ENCODE data around the gene PELI2.
A peak's percentile ranks its signal among the peaks of the same experiment; 100 is the strongest.

The PELI2 gene

GRCh38 chr14:56309198-56309597 is 191.0 kb downstream of the PELI2 start:
- DNase-seq (ENCODE audit: low spot score): no peak

- no peak for DNase-seq (ENCODE audit: low spot score)
These were observed 192.4 kb downstream of the PELI2 start for GRCh38 chr14:56310643-56311042.

- no peak for DNase-seq (ENCODE audit: low spot score)
These were observed 195.6 kb downstream of the PELI2 start for GRCh38 chr14:56313789-56314188.

GRCh38 chr14:56318393-56319115 is 200.3 kb downstream of the PELI2 start:
- no peak for DNase-seq (ENCODE audit: low spot score)

GRCh38 chr14:56321861-56322260 is 203.7 kb downstream of the PELI2 start:
- no peak for DNase-seq (ENCODE audit: low spot score)

- DNase-seq (ENCODE audit: low spot score): no peak
These were observed 204.3 kb downstream of the PELI2 start for GRCh38 chr14:56322531-56322930.

GRCh38 chr14:56324454-56324853 is 206.2 kb downstream of the PELI2 start:
- no peak for DNase-seq (ENCODE audit: low spot score)

- no peak for DNase-seq (ENCODE audit: low spot score)
These were observed 206.9 kb downstream of the PELI2 start for GRCh38 chr14:56324856-56325699.

GRCh38 chr14:56328021-56328420 is 209.8 kb downstream of the PELI2 start:
- DNase-seq (ENCODE audit: low spot score): no peak

GRCh38 chr14:56331592-56332216 is 213.5 kb downstream of the PELI2 start:
- DNase-seq (ENCODE audit: low spot score): no peak

GRCh38 chr14:56333359-56334292 is 215.4 kb downstream of the PELI2 start:
- DNase-seq (ENCODE audit: low spot score): no peak

GRCh38 chr14:56334458-56334857 is 216.2 kb downstream of the PELI2 start:
- DNase-seq (ENCODE audit: low spot score): no peak

GRCh38 chr14:56338674-56339073 is 220.5 kb downstream of the PELI2 start:
- no peak for DNase-seq (ENCODE audit: low spot score)

GRCh38 chr14:56339855-56340701 is 221.9 kb downstream of the PELI2 start:
- peak; percentile 26 for DNase-seq (ENCODE audit: low spot score)

GRCh38 chr14:56340932-56341331 is 222.7 kb downstream of the PELI2 start:
- no peak for DNase-seq (ENCODE audit: low spot score)

GRCh38 chr14:56341766-56342493 is 223.7 kb downstream of the PELI2 start:
- no peak for DNase-seq (ENCODE audit: low spot score)

GRCh38 chr14:56342494-56342942 is 224.3 kb downstream of the PELI2 start:
- no peak for DNase-seq (ENCODE audit: low spot score)

- DNase-seq (ENCODE audit: low spot score): no peak
These were observed 231.7 kb downstream of the PELI2 start for GRCh38 chr14:56349960-56350359.

Measured in CD4-positive, alpha-beta T cell treated with Interleukin-15 for 4 hours (primary cell).